ENCODE measurements around the gene KIAA1671.

Gene KIAA1671

GRCh38 chr22:24930678-24931077 lies 21.8 kb upstream of the KIAA1671 start:
- Histone ChIP-seq H4K20me1 (ENCODE audit: insufficient read depth) (no peaks in the 10 kb centered on the region), H3K79me2 (ENCODE audit: insufficient read depth, low read depth) (no peaks in the 10 kb centered on the region), H3K27ac (no peak overlapping the region), H3K36me3 (ENCODE audit: insufficient read depth) (no peaks in the 10 kb centered on the region), H3K27me3 (ENCODE audit: insufficient read depth, low read depth) (no peaks in the 10 kb centered on the region), H2AFZ (ENCODE audit: low read depth) (no peak overlapping the region), H3K4me1 (ENCODE audit: low read depth, poor library complexity, severe bottlenecking) (no peaks in the 10 kb centered on the region), H3K4me3 (IDR thresholded peaks at IDR 0.05; ENCODE audit: insufficient read depth, low read depth, low read length) (no peak overlapping the region), H3K9ac (no peak overlapping the region), H3K4me2 (no peak overlapping the region)
- no peak for TF ChIP-seq CTCF (conservative IDR thresholded peaks at IDR 0.05; ENCODE audit: low read depth, low read length)

- H3K27ac ChIP-seq = no peak overlapping the region
- no peak for TF ChIP-seq CTCF (conservative IDR thresholded peaks at IDR 0.05; ENCODE audit: low read depth, low read length)
- no peak overlapping the region for H3K9ac ChIP-seq
- no peaks in the 10 kb centered on the region for H3K79me2 ChIP-seq (ENCODE audit: insufficient read depth, low read depth)
- H2AFZ ChIP-seq (ENCODE audit: low read depth) = no peak overlapping the region
- no peaks in the 10 kb centered on the region for H3K4me1 ChIP-seq (ENCODE audit: low read depth, poor library complexity, severe bottlenecking)
- no peak overlapping the region for H3K4me2 ChIP-seq
- no peaks in the 10 kb centered on the region for H3K27me3 ChIP-seq (ENCODE audit: insufficient read depth, low read depth)
- H4K20me1 ChIP-seq (ENCODE audit: insufficient read depth) = no peaks in the 10 kb centered on the region
- H3K4me3 ChIP-seq (IDR thresholded peaks at IDR 0.05; ENCODE audit: insufficient read depth, low read depth, low read length) = no peak overlapping the region
- H3K36me3 ChIP-seq (ENCODE audit: insufficient read depth) = no peaks in the 10 kb centered on the region
Measured at GRCh38 chr22:24935771-24936483, 16.6 kb upstream of the KIAA1671 start.

GRCh38 chr22:24937114-24937513 lies 15.4 kb upstream of the KIAA1671 start:
- Histone ChIP-seq H3K36me3 (ENCODE audit: insufficient read depth) (no peaks in the 10 kb centered on the region), H3K4me1 (ENCODE audit: low read depth, poor library complexity, severe bottlenecking) (no peaks in the 10 kb centered on the region), H2AFZ (ENCODE audit: low read depth) (no peak overlapping the region), H4K20me1 (ENCODE audit: insufficient read depth) (no peaks in the 10 kb centered on the region), H3K79me2 (ENCODE audit: insufficient read depth, low read depth) (no peaks in the 10 kb centered on the region), H3K4me3 (IDR thresholded peaks at IDR 0.05; ENCODE audit: insufficient read depth, low read depth, low read length) (no peak overlapping the region), H3K27me3 (ENCODE audit: insufficient read depth, low read depth) (no peaks in the 10 kb centered on the region), H3K4me2 (no peak overlapping the region), H3K27ac (no peak overlapping the region), H3K9ac (no peak overlapping the region)
- 0 out of 2 replicates have a peak, but pooled peaks have one; percentile 29 for TF ChIP-seq CTCF (conservative IDR thresholded peaks at IDR 0.05; ENCODE audit: low read depth, low read length)

GRCh38 chr22:24938741-24939341 lies 13.7 kb upstream of the KIAA1671 start:
- Histone ChIP-seq H3K27ac (no peak overlapping the region), H3K4me2 (no peak overlapping the region), H4K20me1 (ENCODE audit: insufficient read depth) (no peaks in the 10 kb centered on the region), H3K9ac (no peak overlapping the region), H2AFZ (ENCODE audit: low read depth) (no peak overlapping the region), H3K4me1 (ENCODE audit: low read depth, poor library complexity, severe bottlenecking) (no peaks in the 10 kb centered on the region), H3K4me3 (IDR thresholded peaks at IDR 0.05; ENCODE audit: insufficient read depth, low read depth, low read length) (no peak overlapping the region), H3K27me3 (ENCODE audit: insufficient read depth, low read depth) (no peaks in the 10 kb centered on the region), H3K36me3 (ENCODE audit: insufficient read depth) (no peaks in the 10 kb centered on the region), H3K79me2 (ENCODE audit: insufficient read depth, low read depth) (no peaks in the 10 kb centered on the region)
- peak; percentile 87 for TF ChIP-seq CTCF (conservative IDR thresholded peaks at IDR 0.05; ENCODE audit: low read depth, low read length)

Measured in KMS-11 (cell line).